A549 treated with AZD9567 at 1 μM for 4 hours (cell line): ENCODE results near the gene RFPL1. TPM values are rescaled to one million over a fixed set of nuclear protein-coding genes. Genes with fewer than 3 reads are reported as not detected.

ENCODE experiments used
- total RNA-seq: library from RNA; stranded (reverse); fragments of 200-300 nt; extraction: Qiagen RNA extraction; gene quantifications from 5 replicates; pipeline ENCODE4 v1.2.3, GENCODE V29; 2022; ENCODE audit not compliant: insufficient read depth

Gene RFPL1
- total RNA-seq: not detected in 5 replicates

GRCh38 chr22:29438283-29438682 is at the start of gene RFPL1:
Gene RFPL1 (plus strand): TSS chr22:29438583.

GRCh38 chr22:29479417-29480261 is 41.3 kb downstream of the RFPL1 start, which contains the start of gene NEFH:
Gene NEFH (plus strand): TSS chr22:29480218. CDS start chr22:29480263, 45 bp downstream.

Other genes with a start within 250 kb of the RFPL1 start
- 0.37 to 0.49 TPM (median 0.43 TPM) in 4 of 5 replicates, not detected in the other for gene EMID1, start 232.7 kb upstream of the RFPL1 start, total RNA-seq
- 16.2 to 27.3 TPM (median 26.5 TPM) in 5 replicates for gene RHBDD3, start 170.6 kb upstream of the RFPL1 start, total RNA-seq
- gene EWSR1, start 170.3 kb upstream of the RFPL1 start, total RNA-seq: 206 to 240 TPM (median 219 TPM) in 5 replicates
- gene GAS2L1, start 131.9 kb upstream of the RFPL1 start, total RNA-seq: 22.6 to 37.8 TPM (median 32.6 TPM) in 5 replicates
- gene RASL10A, start 122.9 kb upstream of the RFPL1 start, total RNA-seq: 0.37 to 0.67 TPM (median 0.51 TPM) in 4 of 5 replicates, not detected in the other
- gene AP1B1, start 50.0 kb upstream of the RFPL1 start, total RNA-seq: 25.1 to 32.8 TPM (median 27.3 TPM) in 5 replicates
- gene NEFH, start 41.6 kb downstream of the RFPL1 start, total RNA-seq: 0.09 to 0.12 TPM (median 0.10 TPM) in 4 of 5 replicates, not detected in the other
- 28.5 to 40.0 TPM (median 30.4 TPM) in 5 replicates for gene THOC5, start 115.2 kb downstream of the RFPL1 start, total RNA-seq
- 58.4 to 63.5 TPM (median 63.3 TPM) in 5 replicates for gene NIPSNAP1, start 142.5 kb downstream of the RFPL1 start, total RNA-seq
- 10.2 to 14.5 TPM (median 11.8 TPM) in 5 replicates for gene NF2, start 165.1 kb downstream of the RFPL1 start, total RNA-seq